GM19438 (cell line): ENCODE measurements around the gene CACNG4.
"Not testable (repeated sequence)": the region's sequence is repeated elsewhere in the genome, so short reads cannot be mapped to it uniquely, and the experiment has no call there.

ENCODE experiments used
- ATAC-seq: cut with Tn5 transposase; IDR thresholded peaks from one replicate; pipeline ENCODE4 v1.9.1; 2021; ENCODE audit warnings: low read depth; ENCODE audit not compliant: unreplicated experiment

CACNG4 gene

GRCh38 chr17:67038861-67039365 is 74.4 kb downstream of the CACNG4 start:
- no peak for ATAC-seq

GRCh38 chr17:67040652-67041051 is 76.1 kb downstream of the CACNG4 start:
- ATAC-seq, result no peak

GRCh38 chr17:67041119-67041518 is 76.6 kb downstream of the CACNG4 start:
- ATAC-seq, result not testable (repeated sequence)

GRCh38 chr17:67041531-67041930 is 77.0 kb downstream of the CACNG4 start:
- no peak for ATAC-seq

GRCh38 chr17:67041941-67042899 is 77.7 kb downstream of the CACNG4 start:
- no peak for ATAC-seq

- ATAC-seq, result no peak
These were observed 78.8 kb downstream of the CACNG4 start for GRCh38 chr17:67043283-67043682.

GRCh38 chr17:67044016-67044772 is 79.7 kb downstream of the CACNG4 start, which contains the start of gene CACNG1:
Gene CACNG1, plus strand, starts transcription at chr17:67044554. Its CDS starts 107 bp downstream, at chr17:67044661.
- ATAC-seq, result no peak

- ATAC-seq, result no peak
These were observed 80.4 kb downstream of the CACNG4 start for GRCh38 chr17:67044940-67045339.

GRCh38 chr17:67046398-67046797 is 81.9 kb downstream of the CACNG4 start:
- no peak for ATAC-seq

GRCh38 chr17:67047382-67047781 is 82.9 kb downstream of the CACNG4 start:
- no peak for ATAC-seq

GRCh38 chr17:67049025-67049739 is 84.7 kb downstream of the CACNG4 start:
- no peak for ATAC-seq

- no peak for ATAC-seq
These were observed 85.6 kb downstream of the CACNG4 start for GRCh38 chr17:67050066-67050465.

GRCh38 chr17:67050471-67051154 is 86.1 kb downstream of the CACNG4 start:
- no peak for ATAC-seq

GRCh38 chr17:67051155-67051538 is 86.6 kb downstream of the CACNG4 start:
- no peak for ATAC-seq

- ATAC-seq, result no peak
These were observed 87.3 kb downstream of the CACNG4 start for GRCh38 chr17:67051837-67052236.

GRCh38 chr17:67052720-67053437 is 88.4 kb downstream of the CACNG4 start:
- no peak for ATAC-seq

- no peak for ATAC-seq
These were observed 89.0 kb downstream of the CACNG4 start for GRCh38 chr17:67053438-67054000.

- ATAC-seq, result no peak
These were observed 89.6 kb downstream of the CACNG4 start for GRCh38 chr17:67054011-67054591.

- no peak for ATAC-seq
These were observed 90.1 kb downstream of the CACNG4 start for GRCh38 chr17:67054608-67055007.
